Coronary artery (tissue), 2 donors: ENCODE data around the gene B3GAT3.

Experiments
- DNase-seq: peaks from one replicate; pipeline ENCODE4 v3.0.0-alpha.2; 2017; ENCODE audit warnings: low spot score
- H3K27ac ChIP-seq, 2 donors: fragments of 200-600 bp; sonication (generic); one replicate each; pipeline ENCODE4 v1.5.1; 2016 to 2019
- H3K4me3 ChIP-seq: fragments of 200-600 bp; sonication (generic); 2 replicates; pipeline ENCODE4 v1.5.1; 2016; ENCODE audit warnings: mild to moderate bottlenecking, moderate library complexity
- CTCF ChIP-seq: fragments of 200-600 bp; sonication (generic); IDR thresholded peaks from one replicate; pipeline ENCODE4 v1.5.1; 2019; ENCODE audit warnings: antibody characterized with exemption

The B3GAT3 gene

DNA sequence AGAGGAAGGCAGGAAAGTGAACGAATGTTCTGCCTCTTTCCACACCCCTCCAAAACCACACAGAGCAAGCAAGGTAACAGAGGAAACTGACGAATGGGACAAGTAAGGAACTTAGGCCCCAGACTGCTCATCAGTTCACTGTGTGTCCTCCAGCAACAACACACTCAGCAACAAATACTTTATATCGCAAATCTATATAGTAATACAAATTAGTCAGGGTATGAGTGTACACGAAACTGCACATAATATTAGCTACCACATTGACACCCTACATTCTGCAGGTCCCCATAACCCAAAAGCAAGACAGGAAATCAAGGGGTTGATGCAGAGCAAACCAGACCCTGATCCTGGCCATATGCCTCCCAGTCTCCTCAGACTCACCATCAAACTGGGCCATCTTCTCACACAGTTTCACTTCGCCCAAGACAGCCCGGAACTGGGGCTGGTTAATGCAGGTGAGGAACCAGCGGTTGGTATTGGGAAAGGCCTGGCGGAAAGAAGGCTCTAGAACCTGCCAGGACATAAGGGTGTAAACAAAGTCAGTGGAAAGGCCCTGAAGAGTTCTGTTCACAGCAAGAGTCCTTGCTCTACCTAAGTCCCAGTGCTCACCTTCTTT, 54.7 kb downstream of the B3GAT3 start:
- H3K4me3 ChIP-seq: no peak overlapping the region
- TF ChIP-seq CTCF: no peak
- no peak overlapping the region for H3K27ac ChIP-seq
- DNase-seq: no peak

DNA sequence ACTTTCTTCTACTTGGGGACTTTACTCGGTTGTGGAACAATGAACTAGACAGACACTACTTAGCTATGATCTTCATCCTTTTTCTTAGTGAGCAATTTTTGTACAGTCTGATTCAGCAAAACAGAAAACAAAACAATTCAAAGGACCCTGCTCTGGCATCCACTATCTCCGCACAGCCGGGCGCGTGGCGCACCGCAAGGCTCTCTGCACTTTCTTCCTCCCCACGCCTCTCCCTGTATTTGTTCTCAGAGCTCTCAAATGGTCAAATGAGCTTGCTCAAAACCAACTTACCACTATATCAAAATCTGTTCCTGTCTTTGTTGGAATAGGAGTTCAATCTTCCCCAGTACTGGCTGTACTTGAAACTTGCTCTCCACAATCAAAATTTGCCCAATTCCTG, 55.5 kb downstream of the B3GAT3 start:
- no peak overlapping the region for H3K4me3 ChIP-seq
- no peak for TF ChIP-seq CTCF
- no peak for DNase-seq
- no peak overlapping the region for H3K27ac ChIP-seq
